Adipose tissue (tissue), 3 donors: ENCODE data around the gene TXNDC5. TPM values are rescaled to one million over a fixed set of nuclear protein-coding genes. Genes with fewer than 3 reads are reported as not detected.

Experiments
- H3K27ac ChIP-seq: one replicate; pipeline ENCODE4 v1.5.1; 2013; ENCODE audit warnings: low read depth, low read length
- WGBS, 3 donors: extraction: QIAGEN DNeasy Blood & Tissue Kit; methylation state at CpG; one replicate each; pipeline ENCODE4 v1.1.7; 2013; 5-methylcytosine and 5-hydroxymethylcytosine counted together
- polyA plus RNA-seq, 3 donors: library from polyadenylated mRNA; stranded (reverse); fragments of 200-250 nt; gene quantifications; one replicate each; pipeline ENCODE4 v1.2.3, GENCODE V29; 2013
- donor health status: healthy with polysubstance abuse.
- donor health status: Bipolar disorder and iron deficiency.
- donor health status: healthy.

Gene TXNDC5
- polyA plus RNA-seq, 3 donors, result 88.6 to 123 (median 105) TPM

DNA sequence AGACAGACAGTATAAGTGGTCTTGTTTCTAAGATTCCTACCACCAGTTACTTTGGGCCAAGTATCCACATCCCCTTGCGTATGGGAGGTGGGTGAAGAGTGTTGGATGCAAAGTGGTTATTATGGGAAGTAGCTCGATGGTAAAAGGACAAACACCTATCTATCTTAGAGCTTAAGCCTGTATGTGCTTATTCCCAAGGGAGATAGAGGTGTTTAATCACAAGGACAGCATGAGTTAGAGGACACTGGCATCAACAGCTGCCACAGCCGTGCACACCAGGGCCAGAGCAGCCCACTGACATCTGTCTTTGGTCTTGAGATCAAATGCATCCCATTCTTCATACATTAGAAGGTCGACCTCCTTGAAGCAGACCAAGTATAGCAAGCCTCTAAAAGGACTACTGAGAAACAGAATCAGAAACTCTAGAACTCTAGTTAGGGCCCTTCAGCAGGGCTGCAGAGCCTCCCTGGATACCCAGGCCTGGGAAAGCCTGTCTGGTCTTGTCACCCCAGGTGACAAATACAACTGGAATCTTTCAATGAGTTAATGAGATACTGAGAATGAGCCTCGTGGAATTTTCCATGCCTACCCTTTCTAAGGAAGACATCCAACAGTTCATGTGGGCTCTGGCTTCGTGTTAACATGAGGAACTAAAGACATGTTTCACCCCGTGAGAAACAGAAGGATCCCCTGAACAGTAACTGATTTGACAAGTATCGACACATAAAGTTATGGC is 28.7 kb downstream of the TXNDC5 start:
- WGBS, 3 donors, result 73 to 92% (median 90%) methylated on average over 8 of the region's 8 CpGs
- no peak overlapping the region for H3K27ac ChIP-seq

DNA sequence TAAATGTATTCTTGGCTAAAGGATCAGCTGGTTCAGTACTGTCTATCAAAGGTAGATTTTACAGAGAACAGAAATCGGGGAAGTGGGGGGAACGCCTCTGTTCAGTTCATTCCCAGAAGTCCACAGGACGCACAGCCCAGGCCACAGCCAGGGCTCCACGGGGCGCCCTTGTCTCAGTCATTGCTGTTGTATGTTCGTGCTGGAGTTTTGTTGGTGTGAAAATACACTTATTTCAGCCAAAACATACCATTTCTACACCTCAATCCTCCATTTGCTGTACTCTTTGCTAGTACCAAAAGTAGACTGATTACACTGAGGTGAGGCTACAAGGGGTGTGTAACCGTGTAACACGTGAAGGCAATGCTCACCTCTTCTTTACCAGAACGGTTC is 29.9 kb downstream of the TXNDC5 start:
- WGBS, 3 donors, result 91 to 94% (median 92%) methylated on average over 9 of the region's 9 CpGs
- no peak overlapping the region for H3K27ac ChIP-seq

DNA sequence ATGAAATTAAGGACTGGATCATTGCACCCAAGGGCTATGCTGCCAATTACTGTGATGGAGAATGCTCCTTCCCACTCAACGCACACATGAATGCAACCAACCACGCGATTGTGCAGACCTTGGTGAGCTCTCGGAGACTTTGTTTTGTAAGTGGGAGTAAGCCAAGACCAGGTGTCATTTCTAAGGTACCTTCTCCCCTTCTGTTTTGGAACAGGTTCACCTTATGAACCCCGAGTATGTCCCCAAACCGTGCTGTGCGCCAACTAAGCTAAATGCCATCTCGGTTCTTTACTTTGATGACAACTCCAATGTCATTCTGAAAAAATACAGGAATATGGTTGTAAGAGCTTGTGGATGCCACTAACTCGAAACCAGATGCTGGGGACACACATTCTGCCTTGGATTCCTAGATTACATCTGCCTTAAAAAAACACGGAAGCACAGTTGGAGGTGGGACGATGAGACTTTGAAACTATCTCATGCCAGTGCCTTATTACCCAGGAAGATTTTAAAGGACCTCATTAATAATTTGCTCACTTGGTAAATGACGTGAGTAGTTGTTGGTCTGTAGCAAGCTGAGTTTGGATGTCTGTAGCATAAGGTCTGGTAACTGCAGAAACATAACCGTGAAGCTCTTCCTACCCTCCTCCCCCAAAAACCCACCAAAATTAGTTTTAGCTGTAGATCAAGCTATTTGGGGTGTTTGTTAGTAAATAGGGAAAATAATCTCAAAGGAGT is 30.4 kb downstream of the TXNDC5 start:
- no peak overlapping the region for H3K27ac ChIP-seq
- 90 to 92% (median 91%) methylated on average over 13 of the region's 13 CpGs for WGBS, 3 donors

DNA sequence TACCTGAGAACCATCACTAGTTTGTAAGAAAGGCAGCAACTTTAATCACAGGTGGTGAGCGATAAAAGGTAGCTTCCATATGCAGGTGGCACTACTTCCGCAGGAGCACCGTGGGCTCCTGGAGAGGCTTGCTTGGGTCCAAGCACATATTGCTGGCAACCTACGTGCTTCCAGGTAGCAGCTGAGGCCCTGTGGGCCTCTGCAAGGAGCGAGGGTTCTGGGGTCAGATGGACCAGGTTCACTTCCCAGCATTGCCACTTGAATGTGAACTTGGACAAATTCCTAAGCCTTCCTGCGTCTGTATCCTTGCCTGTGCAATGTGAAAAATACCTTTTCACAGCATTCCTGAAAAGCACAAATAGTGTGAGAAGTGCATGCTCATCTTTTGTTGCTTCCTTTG is 31.0 kb downstream of the TXNDC5 start:
- WGBS, 3 donors, result 93 to 97% (median 95%) methylated on average over 6 of the region's 6 CpGs
- no peak overlapping the region for H3K27ac ChIP-seq

DNA sequence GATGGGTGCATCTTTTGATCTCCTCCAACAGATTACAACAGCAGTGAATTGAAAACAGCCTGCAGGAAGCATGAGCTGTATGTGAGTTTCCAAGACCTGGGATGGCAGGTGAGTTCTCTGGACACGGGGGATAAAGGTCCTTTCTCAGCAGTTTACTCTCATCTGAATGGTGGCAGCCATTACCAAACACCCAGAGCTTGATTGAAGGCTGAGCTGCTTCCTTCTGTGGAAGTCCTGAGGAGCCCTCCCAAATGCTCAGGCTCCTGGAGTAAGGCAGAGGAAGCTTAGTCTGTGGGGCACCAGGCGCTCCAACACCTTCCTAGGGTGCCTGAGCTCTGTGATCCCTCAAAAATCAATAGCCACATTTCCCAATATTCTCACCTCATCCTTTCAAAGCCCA is 31.5 kb downstream of the TXNDC5 start:
- 91 to 100% (median 97%) methylated on average over 2 of the region's 2 CpGs for WGBS, 3 donors
- H3K27ac ChIP-seq, result no peak overlapping the region

DNA sequence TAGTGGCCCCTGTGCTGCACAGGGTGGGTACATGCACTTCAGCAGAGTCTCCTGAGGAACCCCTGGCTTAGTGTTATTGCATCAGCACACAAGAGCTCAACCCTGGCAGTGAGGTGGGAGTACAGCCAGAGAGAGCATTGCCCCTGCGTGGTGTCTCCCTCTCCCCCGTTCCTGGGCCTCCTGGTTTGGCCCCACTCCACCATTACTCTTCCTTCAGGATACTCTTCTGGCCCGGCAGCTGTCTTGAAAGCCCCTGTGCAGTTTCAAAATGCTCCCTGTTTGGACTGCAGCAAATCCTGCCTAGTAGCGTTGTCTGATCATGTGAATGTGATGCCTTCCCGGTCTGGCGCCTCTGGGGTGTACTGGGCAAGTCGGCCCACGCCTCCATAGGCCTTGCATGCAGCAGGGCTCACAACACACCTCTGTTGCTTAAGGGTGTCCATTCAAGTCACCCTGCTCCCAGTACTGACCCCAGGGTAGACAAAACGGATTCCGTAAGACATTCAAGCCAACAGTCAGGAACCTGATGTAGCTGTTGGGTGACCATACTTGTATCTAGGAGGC is 32.1 kb downstream of the TXNDC5 start:
- H3K27ac ChIP-seq, result no peak overlapping the region
- WGBS, 3 donors, result 70 to 89% (median 82%) methylated on average over 10 of the region's 10 CpGs

DNA sequence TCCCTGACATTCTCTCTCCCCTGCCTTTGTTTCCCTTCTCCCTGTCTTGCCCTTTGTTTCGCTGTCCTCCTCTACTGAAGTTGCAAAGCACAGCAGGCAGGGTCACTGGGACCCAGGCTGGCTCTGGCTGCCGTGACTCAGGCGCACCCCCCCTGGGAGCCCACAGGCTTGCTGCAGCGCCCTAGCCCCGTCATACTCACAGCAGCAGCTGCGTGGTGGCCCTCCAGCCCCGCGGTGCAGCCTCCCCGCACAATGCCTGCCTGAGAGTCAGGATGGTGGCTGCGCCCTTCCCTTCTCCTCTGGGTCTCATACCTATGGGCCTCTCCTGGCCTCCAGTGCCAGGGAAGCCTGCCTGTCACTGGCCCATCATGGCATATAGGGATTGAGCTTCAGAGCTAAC is 41.7 kb downstream of the TXNDC5 start:
- 90 to 96% (median 94%) methylated on average over 10 of the region's 10 CpGs for WGBS, 3 donors
- no peak overlapping the region for H3K27ac ChIP-seq

DNA sequence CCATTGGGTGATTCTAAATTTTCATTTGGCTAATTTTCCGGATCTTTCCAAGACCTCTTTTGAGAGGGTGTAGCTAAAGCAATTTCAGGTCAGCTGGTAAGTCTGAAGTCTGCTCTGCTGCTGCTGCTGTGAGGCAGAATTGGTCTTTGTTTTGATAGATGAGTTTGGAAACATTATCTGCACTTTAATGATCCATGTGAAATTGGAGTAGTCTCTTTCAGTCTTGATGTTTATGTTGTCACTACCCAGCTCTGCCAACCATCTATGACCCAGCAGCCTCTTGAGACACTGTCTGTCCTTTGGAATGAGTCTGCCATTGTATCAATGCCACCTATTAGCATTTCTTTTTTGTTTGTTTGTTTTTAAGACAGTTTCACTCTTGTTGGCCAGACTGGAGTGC is 44.1 kb downstream of the TXNDC5 start:
- WGBS, 3 donors, result 83 to 94% (median 89%) methylated on average over 1 of the region's 1 CpG

DNA sequence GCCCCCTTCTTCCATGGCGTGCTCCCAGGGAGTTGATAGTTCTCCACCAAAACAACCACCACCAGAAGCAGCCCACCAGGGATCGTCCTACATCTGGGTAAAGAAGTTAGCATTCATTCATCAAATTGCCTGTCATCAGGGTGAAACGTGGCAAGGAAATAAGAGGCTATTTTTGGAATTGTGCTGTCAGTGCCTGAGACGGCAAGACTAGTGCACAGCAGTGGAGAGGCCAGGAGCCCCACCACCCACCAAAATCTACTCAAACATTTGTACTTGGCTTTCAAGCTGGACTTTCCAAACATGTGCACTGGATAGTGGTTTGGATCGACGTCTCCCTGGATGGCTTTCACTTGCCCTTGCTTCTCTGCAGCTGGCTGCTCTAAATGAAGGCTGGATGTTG is 44.8 kb downstream of the TXNDC5 start:
- WGBS, 3 donors, result 56 to 63% (median 61%) methylated on average over 6 of the region's 6 CpGs
- H3K27ac ChIP-seq, result no peak overlapping the region

More for the DNA sequence above, 44.1 kb downstream of the TXNDC5 start:
- H3K27ac ChIP-seq, result no peak overlapping the region

DNA sequence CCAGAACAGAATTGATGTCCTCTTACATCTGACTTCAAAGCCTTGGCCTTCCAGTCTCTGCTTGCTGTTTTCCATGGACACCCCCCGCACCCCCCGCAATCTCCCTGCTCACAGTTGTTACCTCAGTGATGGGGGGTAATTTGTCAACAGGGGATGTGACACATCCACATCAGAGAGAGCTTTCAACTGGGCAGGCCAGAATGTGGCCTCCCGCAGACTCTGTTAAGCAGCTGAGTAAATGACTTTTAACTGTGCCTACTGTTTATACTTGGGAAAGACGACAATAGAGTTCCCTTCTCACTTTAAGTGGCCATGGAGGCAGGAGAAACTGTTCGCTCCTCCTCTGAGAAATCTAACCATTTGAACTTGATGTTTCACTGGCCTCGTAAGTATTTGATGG is 51.0 kb downstream of the TXNDC5 start:
- WGBS, 3 donors, result 53 to 69% (median 67%) methylated on average over 6 of the region's 6 CpGs
- H3K27ac ChIP-seq, result no peak overlapping the region

DNA sequence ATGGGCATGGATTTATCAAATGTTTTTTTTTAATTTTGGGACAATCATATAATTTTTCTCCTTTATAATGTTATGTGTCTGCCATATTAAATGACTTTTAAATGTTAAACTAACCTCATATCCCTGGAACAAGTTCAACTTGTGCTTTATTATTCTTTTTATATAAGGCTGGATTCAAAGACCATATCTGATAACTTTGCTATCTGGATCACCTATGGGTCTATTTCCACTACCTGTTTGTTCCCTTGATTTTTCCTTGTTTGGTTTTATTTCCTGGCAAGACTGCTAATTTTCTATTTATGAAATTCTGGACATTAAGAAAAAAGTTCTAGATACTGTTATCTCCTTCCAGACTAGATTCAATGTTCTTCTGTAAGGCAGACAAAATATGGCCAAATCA is 58.8 kb downstream of the TXNDC5 start:
- H3K27ac ChIP-seq, result no peak overlapping the region

DNA sequence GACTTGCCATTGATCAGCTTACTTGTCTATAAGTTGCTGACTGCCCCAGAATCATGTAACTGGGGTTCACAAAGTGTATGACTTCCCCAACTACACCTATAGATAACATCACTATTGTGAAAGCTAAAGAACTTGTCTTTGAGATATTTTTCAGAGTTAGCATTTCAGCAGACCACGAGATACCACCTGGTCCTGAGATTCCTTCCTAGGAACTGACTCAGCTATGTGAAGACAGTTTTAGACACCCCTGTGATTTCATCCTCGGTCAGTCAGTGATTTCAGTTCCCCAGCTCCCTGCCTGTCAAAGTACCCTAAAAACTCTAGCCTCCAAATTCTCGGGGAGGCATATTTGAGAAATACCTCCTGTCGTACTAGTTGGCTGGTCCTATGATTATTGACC is 62.4 kb downstream of the TXNDC5 start:
- no peak overlapping the region for H3K27ac ChIP-seq
- 79 to 86% (median 86%) methylated on average over 4 of the region's 4 CpGs for WGBS, 3 donors

DNA sequence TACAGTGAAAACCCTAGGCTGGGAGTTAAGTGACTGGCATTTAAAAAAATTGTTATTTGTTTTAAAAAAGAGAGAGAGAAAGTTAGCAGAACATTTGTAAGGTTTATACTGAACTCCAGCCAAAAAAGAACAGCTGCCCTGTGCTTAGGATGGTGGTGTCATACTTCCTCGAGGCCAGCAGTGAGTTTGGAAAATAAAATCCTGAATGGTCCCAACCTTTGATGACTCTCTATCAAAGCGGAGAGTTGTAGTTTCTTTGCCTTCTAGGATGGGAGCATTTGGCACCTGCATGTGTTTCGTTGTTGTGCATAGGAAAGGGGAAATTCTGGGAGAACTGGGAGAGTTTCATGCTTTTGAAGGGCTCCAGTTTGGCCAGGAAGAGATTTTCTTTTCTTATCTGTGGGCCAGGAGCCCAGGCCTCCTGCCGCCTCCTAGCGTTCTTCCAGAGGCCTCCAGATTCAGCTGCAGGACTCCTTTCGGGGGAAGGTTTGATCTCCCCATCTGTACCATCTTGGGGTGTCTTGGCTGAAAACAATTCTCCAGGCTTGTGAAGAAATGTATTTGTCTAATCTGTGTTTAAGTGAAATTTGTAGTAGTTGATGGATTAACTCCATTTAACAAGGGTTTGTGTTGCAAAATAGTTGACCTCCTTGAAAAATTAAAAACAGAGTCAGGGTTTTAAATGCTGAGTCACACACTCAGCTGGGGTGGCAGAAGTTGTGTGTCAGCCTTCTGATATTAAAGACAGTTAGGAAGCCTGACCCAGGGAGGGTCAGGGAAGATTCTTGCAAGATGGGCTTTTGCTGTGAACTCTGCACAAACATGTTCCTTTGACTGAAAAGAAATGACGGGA is 63.4 kb downstream of the TXNDC5 start:
- H3K27ac ChIP-seq, result no peak overlapping the region
- WGBS, 3 donors, result 51 to 68% (median 65%) methylated on average over 7 of the region's 7 CpGs

DNA sequence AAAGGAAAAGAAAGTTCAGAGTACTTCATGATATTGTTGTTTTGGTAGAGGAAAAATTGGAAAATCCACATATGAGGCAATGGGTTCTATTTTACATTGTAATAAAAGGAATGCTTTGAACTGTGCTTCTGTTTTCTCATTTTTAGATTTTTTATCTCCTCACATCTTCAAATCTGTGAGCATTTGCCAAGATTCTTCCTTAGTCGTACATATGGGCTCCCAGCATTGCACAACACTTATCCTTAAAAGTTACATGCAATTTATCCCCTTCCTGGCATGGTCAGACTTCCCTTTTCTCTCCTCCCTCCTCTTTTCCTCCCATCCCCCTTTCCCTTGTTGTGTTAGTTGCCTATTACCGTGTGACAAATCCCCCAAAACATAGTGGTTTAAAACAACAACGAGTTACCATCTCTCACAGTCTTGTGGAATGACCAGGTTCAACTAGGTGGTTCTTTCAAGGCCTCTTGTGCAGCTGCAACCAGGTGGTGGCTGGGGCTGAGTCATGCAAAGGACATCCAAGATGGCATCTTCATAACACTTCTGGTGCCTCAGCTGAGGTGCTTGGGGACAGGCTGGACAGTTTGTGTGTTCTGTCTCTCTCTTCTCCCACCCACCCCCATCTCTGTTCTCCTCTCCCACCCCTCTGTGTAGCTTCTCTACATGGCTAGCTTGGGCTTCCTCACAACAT is 68.7 kb downstream of the TXNDC5 start:
- no peak overlapping the region for H3K27ac ChIP-seq
- 64 to 66% (median 64%) methylated on average over 3 of the region's 3 CpGs for WGBS, 3 donors

DNA sequence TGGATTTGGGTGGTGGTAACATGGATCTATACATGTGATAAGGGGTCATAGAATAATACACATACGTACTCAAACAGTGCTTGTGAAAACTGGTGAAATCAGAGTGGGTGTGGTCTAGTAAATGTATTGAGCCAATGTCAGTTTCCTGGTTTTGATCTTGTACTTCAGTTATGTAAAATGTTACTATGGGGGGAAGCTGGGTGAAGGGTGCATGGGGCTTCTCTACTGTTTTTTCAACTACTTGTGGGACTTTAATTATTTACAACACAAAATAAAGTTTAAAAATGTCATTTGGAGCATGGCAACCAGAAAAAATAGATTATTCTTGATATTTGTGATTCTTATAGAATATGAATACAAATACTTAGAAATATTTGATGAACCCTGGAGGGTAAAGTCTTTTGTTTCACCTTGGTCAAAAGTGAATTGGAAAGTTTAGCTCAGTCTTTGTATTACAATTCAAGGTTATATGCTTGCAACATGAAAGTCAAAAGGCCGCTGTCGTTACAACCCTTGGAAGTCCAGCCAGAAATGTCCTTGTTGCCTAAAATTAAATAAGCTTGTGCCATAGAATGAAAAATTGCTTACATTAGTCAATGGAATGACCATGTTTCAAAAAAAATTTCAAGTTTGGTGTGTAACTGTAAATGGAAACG is 74.1 kb downstream of the TXNDC5 start:
- H3K27ac ChIP-seq, result no peak overlapping the region
- 59 to 94% (median 92%) methylated on average over 4 of the region's 4 CpGs for WGBS, 3 donors

DNA sequence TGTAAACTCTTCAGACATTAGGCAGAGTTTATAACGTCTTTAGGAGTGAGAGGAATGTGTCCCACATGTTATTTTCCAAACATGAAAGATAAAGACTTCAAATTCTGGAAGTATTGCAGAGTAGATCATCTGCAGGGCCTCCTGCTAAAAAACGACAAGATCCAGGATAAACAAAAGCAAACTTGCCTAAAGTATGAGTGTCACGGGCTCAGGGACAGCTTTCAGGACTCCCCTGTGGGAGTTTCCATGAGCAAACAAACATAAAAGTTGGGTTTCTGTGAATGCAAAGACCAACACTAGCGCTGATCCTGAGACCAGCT is 76.9 kb downstream of the TXNDC5 start:
- H3K27ac ChIP-seq, result no peak overlapping the region
- WGBS, 3 donors, result 42 to 64% (median 58%) methylated on average over 4 of the region's 4 CpGs

DNA sequence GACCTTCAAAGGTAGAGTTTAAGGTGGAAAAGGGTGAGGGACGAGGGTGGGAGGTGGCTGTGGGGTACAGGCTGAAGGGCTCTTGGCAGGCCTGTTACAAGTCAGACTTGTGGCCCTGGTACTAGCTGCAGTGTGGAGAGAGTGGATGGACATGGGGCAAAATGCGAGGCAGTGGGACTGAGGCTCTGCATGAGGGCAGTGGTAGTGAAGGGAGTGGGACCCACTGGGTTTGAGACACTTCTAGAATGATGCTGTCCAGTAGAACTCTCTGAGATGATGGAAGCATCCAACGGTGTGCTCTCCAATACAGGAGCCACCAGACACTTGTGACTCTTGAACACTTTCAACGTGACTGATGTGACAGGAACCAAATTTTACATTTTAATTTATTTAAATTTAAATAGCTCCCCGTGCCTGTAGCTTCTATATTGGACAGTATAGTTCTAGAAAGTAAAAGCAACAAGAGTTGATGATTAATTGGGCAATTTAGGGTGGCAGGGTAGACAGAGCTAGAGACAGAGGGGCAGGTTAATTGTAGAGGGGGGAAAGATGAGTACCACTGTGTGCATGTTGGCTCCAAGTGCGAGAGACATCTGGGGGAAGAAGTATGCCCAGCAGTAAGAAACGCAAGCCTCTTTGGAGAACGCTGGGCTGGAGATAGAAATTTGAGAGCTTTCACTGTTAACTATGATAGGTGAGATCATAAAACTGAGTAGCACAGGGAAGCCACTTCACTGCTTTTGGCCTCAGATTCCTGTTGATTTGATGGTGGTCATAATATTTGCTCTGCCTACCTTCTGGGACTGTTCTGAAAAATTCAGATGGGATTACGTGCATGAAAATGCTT is 77.5 kb downstream of the TXNDC5 start:
- WGBS, 3 donors, result 83 to 87% (median 83%) methylated on average over 9 of the region's 9 CpGs
- H3K27ac ChIP-seq, result no peak overlapping the region
